Stimulated activated CD4-positive, alpha-beta T cell treated with anti-CD3 and anti-CD28 coated beads, Interleukin-15, amount 100 ng/mL, for 1 hour (primary cell): ENCODE results near the gene ATXN10.

Experiments used
- DNase-seq, 2 donors: peaks; one replicate each; pipeline ENCODE4 v3.0.0-alpha.2; 2020; ENCODE audit warnings: low read depth in 1 of 2, low spot score in 1 of 2

The ATXN10 gene

DNA sequence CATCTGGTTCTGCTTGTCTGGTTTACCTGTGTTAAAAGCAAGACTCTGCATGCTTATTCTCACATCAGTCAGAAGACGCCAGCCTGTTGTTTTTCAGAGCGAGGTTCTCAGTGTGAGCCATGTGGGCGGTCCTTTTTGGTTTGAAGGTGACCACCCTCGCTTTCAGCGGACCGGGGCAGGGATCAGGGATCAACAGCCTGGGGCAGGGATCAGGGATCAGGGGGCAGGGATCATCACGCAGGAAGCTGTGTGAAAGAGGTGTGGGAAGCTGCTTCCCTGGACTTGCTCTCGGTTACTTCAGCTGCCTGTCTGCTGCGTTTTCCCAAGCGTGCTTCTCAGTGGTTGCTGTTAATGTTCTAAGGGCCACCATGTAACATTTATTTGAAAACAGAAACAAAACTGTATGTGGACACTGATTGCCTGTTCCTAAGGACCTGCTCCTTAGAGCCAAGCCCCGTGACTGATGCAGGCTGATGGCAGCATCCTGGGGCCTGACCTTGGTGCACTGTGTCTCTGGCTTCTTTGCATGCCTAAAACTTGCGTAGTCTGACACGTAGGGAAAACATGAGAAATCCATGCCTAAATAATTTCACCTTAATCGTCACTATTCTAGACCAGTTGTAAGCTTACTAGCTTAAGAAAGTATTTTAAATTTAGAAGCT, 146.9 kb downstream of the ATXN10 start:
- DNase-seq, result no peak

DNA sequence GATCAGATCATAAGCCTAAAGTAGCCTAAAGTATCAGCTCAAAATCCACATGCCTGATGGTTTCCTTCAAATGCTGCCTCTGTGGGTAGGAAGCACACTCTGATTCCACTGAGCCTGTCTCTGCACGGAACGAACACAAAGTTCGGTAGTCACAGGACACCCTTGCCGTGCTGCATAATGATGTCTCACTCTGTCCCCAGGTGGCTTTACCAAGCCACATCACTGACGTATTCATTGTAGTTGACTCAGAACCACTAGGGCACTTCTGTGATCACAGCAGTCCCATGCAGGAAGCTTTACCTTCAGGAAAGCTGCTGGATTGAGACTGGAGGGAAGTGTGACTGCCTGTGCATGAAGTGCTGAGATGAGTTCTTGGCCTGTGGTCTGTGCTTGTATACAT, 147.7 kb downstream of the ATXN10 start:
- DNase-seq, result no peak

DNA sequence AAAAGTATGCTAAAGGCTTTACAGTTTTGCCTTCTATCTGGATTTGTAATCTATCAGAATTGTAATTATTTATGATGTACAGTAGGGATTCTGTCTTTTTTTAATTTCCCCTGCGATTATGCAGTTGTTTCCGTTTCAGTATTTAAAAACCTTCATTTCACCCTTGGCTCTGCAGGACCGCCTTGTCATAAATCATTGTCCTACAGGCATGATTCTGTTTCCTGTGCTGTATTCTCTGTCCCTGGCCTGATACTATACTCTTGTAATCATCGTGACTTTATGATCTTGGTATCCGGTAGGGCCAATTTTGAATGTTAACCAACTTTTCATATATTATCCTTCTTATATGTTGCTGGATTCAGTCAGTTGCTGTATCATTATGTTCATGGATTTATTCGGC, 151.7 kb downstream of the ATXN10 start:
- no peak for DNase-seq

DNA sequence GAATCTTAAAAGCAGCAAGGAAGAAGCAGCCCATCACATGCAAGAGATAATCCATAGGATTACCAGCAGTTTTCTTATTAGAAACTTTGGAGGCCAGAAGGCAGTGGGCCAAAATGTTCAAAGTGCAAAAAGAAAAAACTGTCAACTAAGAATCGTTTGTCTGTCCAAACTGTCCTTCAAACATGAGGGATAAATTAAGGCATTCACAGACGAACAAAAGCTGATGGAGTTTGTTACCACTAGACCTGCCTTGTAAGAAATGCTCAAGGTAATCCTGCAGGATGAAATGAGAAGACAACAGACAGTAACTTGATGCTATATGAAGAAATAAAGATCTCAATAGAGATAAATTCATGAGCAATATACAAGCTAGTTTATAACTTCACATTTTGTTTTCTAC, 154.9 kb downstream of the ATXN10 start:
- DNase-seq, result no peak

DNA sequence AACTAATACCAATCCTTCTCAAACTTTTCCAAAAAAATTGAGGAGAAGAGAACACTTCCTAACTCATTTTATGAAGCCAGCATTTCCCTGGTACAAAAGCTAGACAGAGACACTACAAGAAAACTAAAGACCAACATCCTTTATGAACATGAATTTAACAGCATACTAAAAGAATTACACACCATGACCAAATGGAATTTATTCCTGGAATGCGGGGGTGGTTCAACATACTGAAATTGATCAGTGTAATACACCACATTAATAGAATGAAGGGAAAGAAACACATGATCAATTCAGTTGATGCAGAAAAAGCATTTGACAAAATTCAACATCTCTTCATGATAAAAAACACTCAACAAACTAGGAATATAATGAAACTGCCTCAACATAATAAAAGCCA, 157.2 kb downstream of the ATXN10 start:
- DNase-seq, result no peak

DNA sequence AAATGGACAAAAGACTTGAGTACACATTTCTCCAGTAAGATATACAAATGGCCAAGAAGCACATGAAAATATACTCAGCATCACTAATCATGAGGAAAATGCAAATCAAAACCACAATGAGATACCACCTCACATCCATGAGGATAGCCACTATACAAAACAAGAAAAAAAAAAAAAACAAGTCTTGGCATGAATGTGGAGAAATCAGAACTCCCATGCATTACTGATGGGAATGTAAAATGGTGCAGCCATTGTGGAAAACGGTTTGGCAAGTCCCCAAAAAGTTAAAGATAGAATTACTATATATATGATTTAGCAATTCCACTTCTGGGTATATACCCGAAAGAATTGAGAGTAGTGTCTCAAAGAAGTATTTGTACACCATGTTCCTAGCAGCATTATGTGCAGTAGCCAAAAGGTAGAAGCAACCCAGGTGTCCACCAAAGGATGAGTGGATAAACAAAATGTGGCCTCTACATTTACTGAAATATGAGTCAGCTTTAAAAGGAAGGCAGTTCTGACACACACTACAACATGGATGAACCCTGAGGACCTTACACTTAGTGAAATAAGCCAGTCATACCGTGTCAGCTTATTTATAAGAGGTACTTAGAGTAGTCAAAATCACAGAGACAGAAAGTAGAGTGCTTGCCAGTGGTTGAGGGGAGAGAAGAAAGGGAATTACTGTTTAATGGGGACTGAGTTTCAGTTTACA, 159.1 kb downstream of the ATXN10 start:
- no peak for DNase-seq

DNA sequence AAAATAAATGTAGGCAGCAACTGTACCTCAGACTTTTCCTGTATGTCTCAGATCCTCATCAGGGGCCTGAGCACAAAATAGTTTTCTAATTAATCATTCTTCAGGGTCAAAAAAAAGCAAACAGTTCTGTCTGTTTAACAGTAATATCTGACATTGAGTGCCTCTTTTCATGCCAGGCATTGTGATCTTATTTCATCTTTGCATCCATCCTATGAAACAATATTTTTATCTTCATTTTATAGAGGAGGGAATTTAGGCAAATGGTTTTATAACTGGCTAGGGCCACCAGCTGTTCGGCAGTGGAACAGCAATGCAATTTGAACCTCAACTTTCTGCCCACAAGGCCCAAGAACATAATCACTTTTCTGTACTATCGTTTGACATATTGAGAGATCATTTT, 159.8 kb downstream of the ATXN10 start:
- no peak for DNase-seq

DNA sequence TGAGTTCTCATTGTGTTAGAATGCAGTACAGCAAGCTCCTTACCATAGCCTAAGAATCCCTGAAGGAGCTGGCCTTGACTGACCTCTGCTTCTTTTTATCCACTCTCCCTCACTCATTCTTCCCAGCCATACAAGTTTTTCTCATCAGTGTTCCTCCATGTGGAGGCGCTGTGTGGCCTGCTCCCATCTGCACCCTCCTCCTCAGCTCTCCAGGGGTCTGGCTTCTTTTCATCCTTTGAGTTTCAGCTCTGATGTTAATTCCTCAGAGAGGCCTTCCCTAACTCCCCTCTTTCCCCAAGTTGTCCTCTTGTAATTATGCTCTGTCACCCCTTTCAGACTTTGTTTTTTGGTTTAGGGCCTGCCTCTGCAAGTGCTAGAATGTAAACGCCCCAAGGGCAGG, 160.5 kb downstream of the ATXN10 start:
- DNase-seq, result no peak

DNA sequence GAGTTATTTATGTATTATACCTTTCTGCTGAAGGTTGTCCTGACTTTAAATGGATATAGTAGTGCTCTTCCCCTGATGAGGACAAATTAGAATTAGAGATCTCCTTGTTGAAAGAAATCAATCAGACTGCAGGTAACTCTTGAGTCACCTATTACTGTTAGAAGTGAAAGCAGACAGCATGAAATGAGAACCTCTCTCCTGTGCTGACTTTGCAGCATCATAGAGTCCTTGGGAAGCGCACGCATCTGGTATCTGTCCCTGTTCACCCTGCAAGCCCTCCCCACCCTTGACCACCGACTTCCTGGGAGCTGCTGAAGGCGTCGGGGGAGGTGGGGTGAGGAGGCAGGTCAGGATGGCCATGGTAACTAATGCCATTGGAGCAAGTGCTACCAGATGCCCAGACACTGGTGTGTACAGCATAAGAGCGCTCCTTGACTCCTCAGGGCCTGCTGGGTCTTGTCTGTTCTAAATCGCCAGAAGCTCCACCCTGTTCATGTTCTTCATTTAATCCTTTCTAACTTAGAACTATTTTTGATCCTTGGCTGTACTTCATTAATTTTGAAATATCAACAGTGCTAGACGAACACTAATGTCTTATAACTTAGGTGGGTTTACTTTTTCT, 161.4 kb downstream of the ATXN10 start:
- DNase-seq, result no peak

DNA sequence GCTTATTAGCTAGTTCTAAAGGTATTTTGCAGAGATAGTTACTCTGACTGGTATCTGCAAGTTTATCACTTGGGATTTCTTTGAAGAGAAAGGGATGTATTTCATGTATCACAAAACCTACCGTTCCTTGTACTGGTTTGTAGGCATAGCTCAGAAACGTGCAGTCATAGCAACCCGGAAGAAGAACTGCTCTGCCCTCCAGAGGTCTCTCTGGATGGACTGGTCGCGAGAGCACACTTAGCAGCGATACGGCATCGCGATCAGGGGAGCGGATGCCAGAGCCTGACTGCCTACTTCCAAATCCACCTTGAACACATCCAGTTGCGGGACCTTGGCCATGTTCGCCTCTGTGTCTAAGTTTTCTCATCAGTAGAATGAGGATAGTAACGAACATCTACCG, 162.0 kb downstream of the ATXN10 start:
- DNase-seq, result no peak

DNA sequence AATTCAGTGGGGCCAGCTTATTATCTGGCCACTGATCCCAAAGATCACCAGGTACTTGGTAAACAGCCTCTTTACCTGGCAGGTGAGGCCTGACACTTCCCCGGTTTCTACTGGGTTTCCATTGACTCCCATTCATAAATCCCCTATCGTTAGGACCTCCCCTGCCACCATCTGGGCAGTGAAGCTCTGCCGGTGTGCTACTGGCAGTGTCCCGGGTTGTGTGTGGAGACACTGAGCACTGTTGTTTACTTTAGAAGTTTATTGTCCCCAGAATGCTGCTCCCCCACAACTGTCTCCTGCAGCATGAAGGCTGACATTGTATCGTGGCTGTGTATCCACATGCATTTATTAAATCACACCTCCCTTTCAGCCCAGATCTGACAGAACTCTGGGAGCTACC, 162.6 kb downstream of the ATXN10 start:
- no peak for DNase-seq

DNA sequence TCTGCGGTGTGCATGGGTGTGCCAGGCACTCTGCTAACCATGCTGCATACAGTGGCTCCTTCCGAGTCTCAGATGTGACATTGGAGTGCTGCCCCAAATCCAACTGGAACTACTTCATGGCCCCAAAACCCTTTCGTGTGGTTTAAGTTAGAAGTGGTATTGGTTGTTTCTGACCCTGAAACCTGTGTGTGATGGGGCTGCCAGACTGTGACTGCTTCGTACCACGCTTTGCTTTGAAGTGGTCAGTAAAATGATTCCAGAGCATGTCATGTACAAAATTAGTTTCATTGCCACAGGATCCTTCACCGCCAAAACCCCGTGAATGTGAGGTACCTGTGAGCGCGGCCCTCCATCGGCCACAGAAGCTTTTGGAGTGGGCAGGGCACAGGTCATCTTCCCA, 163.2 kb downstream of the ATXN10 start:
- DNase-seq, result no peak

DNA sequence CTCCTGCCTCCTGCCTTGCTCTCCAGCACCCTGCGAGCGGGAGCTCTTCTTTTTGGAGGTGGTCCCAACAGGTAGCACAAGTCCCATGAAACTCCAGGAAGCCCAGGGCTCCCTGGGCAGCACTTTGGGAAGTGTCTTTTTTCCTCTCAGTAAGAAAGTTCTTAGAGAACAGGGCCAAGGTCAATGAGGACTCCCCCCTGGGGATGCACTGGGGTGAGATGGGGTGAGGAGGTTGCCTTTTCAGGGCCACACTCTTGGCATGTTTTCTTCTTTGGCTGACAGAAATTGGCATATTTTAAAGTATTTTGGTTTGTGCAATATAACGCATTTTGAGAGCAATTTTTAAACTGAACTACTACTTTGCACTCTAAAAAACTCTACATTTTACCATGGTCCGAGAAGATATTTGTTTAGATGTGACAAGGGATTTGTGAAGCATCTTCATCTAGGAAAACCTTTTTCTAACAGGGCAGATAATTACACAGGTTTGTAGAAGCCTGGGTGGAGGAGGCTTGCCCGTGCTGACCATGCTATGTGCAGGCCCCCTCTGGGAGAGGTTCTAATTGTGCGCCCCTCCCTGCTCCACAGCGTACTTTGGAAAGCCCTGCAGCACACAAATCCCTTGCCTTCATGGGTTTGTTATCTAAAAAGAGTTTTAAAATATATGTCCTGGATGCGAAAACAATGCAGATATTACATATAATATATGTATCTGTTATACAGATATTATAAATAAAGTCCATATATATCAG, 165.0 kb downstream of the ATXN10 start:
- no peak for DNase-seq

DNA sequence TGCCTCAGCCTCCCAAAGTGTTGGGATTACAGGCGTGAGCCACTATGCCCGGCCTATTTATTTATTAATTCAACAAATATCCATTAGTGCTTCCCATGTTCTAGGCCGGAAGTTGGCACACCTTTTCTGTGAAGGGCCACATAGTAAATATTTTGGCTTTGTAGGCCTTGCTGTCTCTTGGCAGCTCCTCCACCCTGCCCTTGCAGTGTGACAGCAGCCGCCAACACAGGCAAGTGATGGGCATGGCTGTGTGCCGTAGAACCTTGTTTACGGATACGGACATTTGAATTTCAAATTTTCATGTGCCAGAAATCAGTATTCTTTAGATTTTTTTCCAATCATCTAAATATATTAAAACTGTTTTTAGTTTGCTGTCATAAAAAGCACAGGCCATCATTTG, 165.9 kb downstream of the ATXN10 start:
- DNase-seq, result no peak

DNA sequence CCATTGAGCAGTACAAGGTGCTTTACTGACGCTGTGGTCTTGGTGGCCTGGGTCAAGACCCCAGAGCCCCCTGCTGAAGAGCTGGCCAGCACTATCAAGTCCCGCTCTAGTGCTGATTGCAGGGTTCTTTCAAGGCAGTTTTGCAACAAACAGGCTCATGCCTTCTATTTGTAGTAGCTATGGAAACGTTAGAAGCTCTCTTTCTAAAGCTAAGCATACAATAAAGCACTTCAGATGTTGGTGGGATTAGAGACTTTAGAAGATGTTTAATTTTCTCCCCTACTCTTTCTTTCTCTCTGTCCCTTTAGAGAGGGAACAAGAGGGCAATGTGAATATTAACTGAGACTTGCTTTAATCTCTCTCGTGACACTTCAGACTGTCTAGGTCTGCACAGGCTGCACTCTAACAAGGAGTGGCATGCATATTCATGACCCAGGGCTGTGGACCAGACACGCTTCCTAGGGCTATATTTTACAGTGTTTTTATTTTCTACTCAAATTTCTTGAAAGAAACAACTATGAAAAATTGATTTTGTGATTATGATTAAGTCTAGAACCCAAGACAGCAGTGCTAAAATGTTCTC, 166.8 kb downstream of the ATXN10 start:
- no peak for DNase-seq

DNA sequence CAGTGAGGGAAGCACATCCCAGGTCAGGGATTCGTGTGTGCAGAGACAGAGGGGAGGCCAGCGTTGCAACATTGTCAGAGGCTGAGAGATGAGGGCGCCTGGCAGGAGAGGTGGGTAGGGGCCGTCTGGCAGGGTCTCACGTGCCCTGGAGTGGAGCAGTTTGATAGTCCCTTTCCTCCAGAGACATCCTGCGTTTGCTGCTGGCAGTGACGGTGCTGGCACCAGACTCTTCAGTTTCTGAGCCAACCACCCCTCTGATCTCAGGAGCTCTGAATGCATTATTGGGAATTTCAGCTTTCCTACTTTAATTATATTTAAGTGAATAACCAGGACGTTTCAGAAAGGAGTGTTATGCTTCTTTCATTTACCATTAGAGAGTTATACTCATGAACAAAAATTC, 168.8 kb downstream of the ATXN10 start:
- DNase-seq, result no peak

DNA sequence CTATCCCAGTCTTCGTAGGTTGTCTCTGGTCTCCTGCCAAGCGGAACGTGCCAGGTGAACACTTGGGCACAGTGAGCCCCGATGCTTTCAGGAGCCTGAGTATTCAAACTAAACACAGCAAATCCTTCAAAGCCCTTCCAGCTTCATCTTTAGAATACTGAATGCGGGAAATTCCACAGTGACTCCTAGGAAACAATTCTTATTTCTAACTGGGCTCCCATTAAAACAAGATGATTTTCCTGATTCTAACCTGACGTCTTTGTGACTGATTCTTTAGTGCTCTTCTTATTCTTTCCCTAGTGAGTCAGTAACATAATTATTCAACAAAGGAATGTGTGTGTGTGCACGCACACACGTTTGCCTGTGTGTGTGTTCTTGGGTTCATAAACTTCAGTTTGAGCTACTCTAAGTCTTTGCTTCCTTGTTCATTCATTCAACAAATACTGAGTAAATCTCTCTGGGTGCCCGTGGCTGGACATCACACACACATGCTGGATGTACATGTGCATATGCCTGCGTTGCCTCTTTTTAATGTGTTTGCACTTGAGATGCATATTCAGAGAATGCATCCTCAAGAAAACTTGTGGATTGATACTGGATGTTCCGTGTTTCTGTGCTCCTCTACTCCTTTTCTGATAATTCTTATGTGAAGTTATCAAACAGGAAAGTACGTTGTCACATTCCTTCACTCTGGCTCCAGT, 170.8 kb downstream of the ATXN10 start:
- DNase-seq, result no peak

DNA sequence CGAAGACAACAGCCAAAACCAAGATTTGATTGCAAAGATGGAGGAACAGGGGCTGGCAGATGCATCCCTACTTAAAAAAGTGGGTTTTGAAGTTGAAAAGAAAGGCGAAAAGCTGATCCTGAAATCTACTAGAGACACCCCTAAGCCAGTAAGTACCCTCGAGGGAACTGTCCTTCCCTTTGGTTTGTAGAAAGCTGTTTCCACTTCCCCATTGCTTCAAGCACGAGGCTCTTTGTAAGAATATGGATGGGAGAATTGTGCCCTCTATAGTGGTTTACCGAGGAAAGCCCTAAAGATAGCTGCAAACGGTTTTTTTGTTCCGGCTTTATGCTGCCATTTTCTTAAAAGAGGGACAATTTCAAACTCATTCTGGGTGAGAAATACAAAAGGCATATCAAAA, 171.4 kb downstream of the ATXN10 start:
- no peak for DNase-seq

DNA sequence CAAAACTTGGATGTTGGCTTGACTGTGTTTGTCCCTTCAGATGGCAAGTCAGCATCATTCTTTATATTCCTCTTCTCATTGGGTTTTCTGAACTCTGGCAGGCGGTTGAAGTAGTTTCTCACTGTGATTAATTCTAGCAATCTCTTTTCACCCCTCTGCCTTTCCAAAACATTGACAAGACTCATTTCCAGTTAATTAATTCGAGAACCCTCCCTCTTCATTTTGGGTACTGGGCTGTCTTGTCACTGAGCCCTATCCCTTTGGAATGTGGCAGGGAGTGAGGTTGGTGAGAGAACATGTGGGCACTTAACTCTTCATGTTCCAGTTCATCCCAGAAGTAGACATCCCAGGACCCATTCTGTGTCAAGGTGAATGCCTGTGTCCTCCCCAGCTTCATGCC, 172.4 kb downstream of the ATXN10 start:
- DNase-seq, result no peak

DNA sequence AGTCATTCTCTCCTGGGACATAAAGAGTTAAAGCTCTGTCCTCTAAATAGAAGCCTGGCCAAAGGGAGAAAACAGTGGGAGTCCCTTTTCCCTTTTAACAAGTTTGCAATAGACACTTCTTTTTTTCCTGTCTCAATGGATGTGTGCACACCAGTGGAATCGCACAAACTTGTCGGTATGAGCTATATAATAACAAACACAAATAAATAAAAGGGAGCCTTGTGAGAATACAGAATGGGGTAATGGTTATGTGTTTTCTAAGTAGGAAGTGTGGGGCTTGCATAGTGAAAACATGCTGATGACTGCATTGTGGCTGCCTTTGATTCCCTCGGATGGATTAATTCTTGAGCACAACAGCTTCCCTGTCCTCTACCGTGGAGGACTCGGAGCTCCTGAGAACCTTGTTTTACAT, 173.4 kb downstream of the ATXN10 start:
- DNase-seq, result no peak

DNA sequence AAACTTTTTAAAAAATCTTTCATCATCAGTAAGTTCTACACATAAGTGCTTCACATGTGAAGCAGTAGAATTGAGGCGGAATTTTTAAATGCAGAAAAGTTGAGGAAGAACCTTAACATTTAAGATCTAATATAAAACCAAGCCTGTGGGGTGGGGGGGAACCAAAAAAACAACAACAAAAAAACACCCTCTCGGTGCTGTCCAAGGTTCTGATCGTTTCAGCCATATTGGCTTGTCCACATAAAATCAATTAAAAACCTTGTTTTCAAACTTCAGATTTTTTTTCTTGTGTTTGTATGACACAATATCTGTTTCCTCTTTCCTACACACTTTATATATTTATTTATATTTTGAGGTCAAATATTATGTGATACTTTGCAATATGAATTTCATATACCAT, 175.3 kb downstream of the ATXN10 start:
- no peak for DNase-seq
